Hepatocyte (in vitro differentiated cells): ENCODE data around the gene ACO2. TPM values are rescaled to one million over a fixed set of nuclear protein-coding genes. Genes with fewer than 3 reads are reported as not detected.
A peak's percentile ranks its signal among the peaks of the same experiment; 100 is the strongest.
"Not testable (repeated sequence)": the region's sequence is repeated elsewhere in the genome, so short reads cannot be mapped to it uniquely, and the experiment has no call there.

Experiments
- DNase-seq: peaks from one replicate; pipeline ENCODE4 v3.0.0-alpha.2; 2016; ENCODE audit warnings: low spot score
- H2AFZ ChIP-seq: fragments of 200-600 bp; sonication (generic); 2 replicates; pipeline ENCODE4 v1.6.0; 2016; ENCODE audit warnings: antibody characterized with exemption, mild to moderate bottlenecking
- H3K27ac ChIP-seq: fragments of 200-600 bp; sonication (generic); 2 replicates; pipeline ENCODE4 v1.5.1; 2016; ENCODE audit warnings: mild to moderate bottlenecking
- H3K27me3 ChIP-seq: fragments of 200-600 bp; sonication (generic); 2 replicates; pipeline ENCODE4 v1.6.1; 2016
- H3K36me3 ChIP-seq: fragments of 200-600 bp; sonication (generic); replicated peaks from 2 replicates; pipeline ENCODE4 v1.5.1; 2016; ENCODE audit warnings: low read depth; ENCODE audit not compliant: insufficient read depth
- H3K4me1 ChIP-seq: fragments of 200-600 bp; sonication (generic); 2 replicates; pipeline ENCODE4 v1.5.1; 2016; ENCODE audit warnings: mild to moderate bottlenecking, moderate library complexity; ENCODE audit not compliant: insufficient read depth
- H3K4me2 ChIP-seq: fragments of 200-600 bp; sonication (generic); 2 replicates; pipeline ENCODE4 v1.6.0; 2016
- H3K4me3 ChIP-seq: fragments of 200-600 bp; sonication (generic); 2 replicates; pipeline ENCODE4 v1.5.1; 2016; ENCODE audit warnings: mild to moderate bottlenecking
- H3K79me2 ChIP-seq: fragments of 200-600 bp; sonication (generic); 2 replicates; pipeline ENCODE4 v1.6.0; 2017; ENCODE audit warnings: mild to moderate bottlenecking
- H3K9me2 ChIP-seq: fragments of 200-600 bp; sonication (generic); replicated peaks from 2 replicates; pipeline ENCODE4 v1.6.0; 2017; ENCODE audit warnings: mild to moderate bottlenecking; ENCODE audit not compliant: insufficient read depth
- H3K9me3 ChIP-seq: fragments of 200-600 bp; sonication (generic); 2 replicates; pipeline ENCODE4 v1.5.1; 2016; ENCODE audit warnings: low read depth, mild to moderate bottlenecking
- H4K20me1 ChIP-seq: fragments of 200-600 bp; sonication (generic); 2 replicates; pipeline ENCODE4 v1.6.0; 2016; ENCODE audit warnings: mild to moderate bottlenecking; ENCODE audit not compliant: insufficient read depth, poor library complexity, severe bottlenecking
- CTCF ChIP-seq: fragments of 200-600 bp; sonication (generic); IDR thresholded peaks from 2 replicates; pipeline ENCODE4 v1.5.1; 2016; ENCODE audit warnings: antibody characterized with exemption, mild to moderate bottlenecking; ENCODE audit not compliant: poor library complexity
- EZH2 ChIP-seq: fragments of 200-600 bp; sonication (generic); IDR thresholded peaks from 2 replicates; pipeline ENCODE4 v1.6.1; 2016; ENCODE audit warnings: antibody characterized with exemption, mild to moderate bottlenecking, borderline replicate concordance
- EZH2phosphoT487 ChIP-seq: fragments of 200-600 bp; sonication (generic); IDR thresholded peaks from one replicate; pipeline ENCODE4 v1.6.1; 2018; ENCODE audit warnings: antibody characterized with exemption, mild to moderate bottlenecking, low read depth, moderate library complexity; ENCODE audit not compliant: unreplicated experiment, severe bottlenecking
- WGBS: methylation state at CpG from one replicate; pipeline ENCODE4 v1.1.6; 2016; ENCODE audit warnings: low lambda C conversion rate; ENCODE audit errors: missing lambda C conversion rate; 5-methylcytosine and 5-hydroxymethylcytosine counted together
- polyA plus RNA-seq: library from polyadenylated mRNA; unstranded; fragments of >200 nt; fragmentation: Nextera tagmentation; extraction: Ambion mirVana; gene quantifications from 2 replicates; pipeline ENCODE4 v1.2.1, GENCODE V29; 2016
- total RNA-seq: library from RNA; depleted of rRNA; stranded (reverse); fragments of >200 nt; gene quantifications from 2 replicates; pipeline ENCODE4 v1.2.3, GENCODE V29; 2014

The ACO2 gene
- total and polyA plus RNA-seq, 2 experiments from 2014 or later, result 129 to 196 TPM

GRCh38 chr22:41448189-41448808, 20.6 kb upstream of the ACO2 start:
- H2AFZ ChIP-seq, result peak overlapping the region; percentile 59
- 2% methylated on average over 21 of the region's 28 CpGs for WGBS
- peak overlapping the region; percentile 98 for H3K27ac ChIP-seq

GRCh38 chr22:41458161-41458728, 10.7 kb upstream of the ACO2 start:
- Histone ChIP-seq H3K79me2 (peaks cover 3% of the 10 kb centered on the region), H3K27ac (no peak overlapping the region), H3K4me3 (no peak overlapping the region), H3K4me1 (no peaks in the 10 kb centered on the region), H4K20me1 (no peaks in the 10 kb centered on the region), H3K27me3 (no peaks in the 10 kb centered on the region), H3K9me3 (no peaks in the 10 kb centered on the region), H2AFZ (no peak overlapping the region), H3K9me2 (no peaks in the 10 kb centered on the region), H3K36me3 (no peaks in the 10 kb centered on the region), H3K4me2 (no peak overlapping the region)
- DNase-seq, result no peak
- TF ChIP-seq EZH2phosphoT487, result no peak
- TF ChIP-seq CTCF, result no peak
- no peak for TF ChIP-seq EZH2
- 91% methylated on average over 7 of the region's 7 CpGs for WGBS

More at GRCh38 chr22:41448189-41448808, 20.6 kb upstream of the ACO2 start:
- H3K27me3 ChIP-seq, result no peaks in the 10 kb centered on the region
- H3K36me3 ChIP-seq, result no peaks in the 10 kb centered on the region
- H3K4me3 ChIP-seq, result peak overlapping the region; percentile 43
- TF ChIP-seq EZH2phosphoT487 (no peak), CTCF (no peak), EZH2 (no peak)
- no peaks in the 10 kb centered on the region for H3K9me3 ChIP-seq
- peak overlapping the region; percentile 97 for H3K4me2 ChIP-seq
- H3K79me2 ChIP-seq, result peaks cover 31% of the 10 kb centered on the region
- peaks cover 3% of the 10 kb centered on the region for H3K4me1 ChIP-seq
- H4K20me1 ChIP-seq, result peaks cover 9% of the 10 kb centered on the region
- H3K9me2 ChIP-seq, result no peaks in the 10 kb centered on the region
- DNase-seq, result peak; percentile 97

DNA sequence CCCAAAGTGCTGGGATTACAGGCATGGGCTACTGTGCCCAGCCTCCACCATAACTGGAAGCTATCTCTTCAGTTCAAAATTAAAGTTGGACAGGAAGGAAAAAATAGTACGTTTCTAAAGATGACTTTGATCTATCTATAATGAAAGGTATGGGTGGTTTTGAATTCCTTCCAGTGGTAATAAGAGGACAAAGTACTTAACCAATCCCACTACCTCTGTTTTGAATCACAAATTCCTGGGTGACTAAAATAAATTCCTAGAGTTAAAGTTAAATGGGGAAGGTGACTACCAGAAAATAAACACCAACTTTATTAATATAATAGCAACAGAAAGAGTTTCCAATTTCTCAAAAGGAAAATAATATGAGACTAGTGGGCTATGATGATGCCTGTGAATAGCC, 9.5 kb upstream of the ACO2 start:
- Histone ChIP-seq H3K27ac (no peak overlapping the region), H3K4me3 (no peak overlapping the region)
- TF ChIP-seq EZH2phosphoT487, result no peak
- no peak for TF ChIP-seq EZH2
- no peak for TF ChIP-seq CTCF

GRCh38 chr22:41460071-41460470, 8.8 kb upstream of the ACO2 start:
- not testable (repeated sequence) for H4K20me1 ChIP-seq, H3K4me2 ChIP-seq, H3K9me2 ChIP-seq, H3K4me3 ChIP-seq, H3K4me1 ChIP-seq, H3K27ac ChIP-seq, H3K9me3 ChIP-seq, DNase-seq, H3K36me3 ChIP-seq, H2AFZ ChIP-seq, H3K27me3 ChIP-seq
- WGBS, result 98% methylated on average over 5 of the region's 5 CpGs
- peaks cover 17% of the 10 kb centered on the region for H3K79me2 ChIP-seq

More for the DNA sequence above, 9.5 kb upstream of the ACO2 start:
- no peaks in the 10 kb centered on the region for H3K9me3 ChIP-seq
- no peaks in the 10 kb centered on the region for H3K9me2 ChIP-seq
- H4K20me1 ChIP-seq, result no peaks in the 10 kb centered on the region
- H3K79me2 ChIP-seq, result peaks cover 11% of the 10 kb centered on the region
- 91% methylated on average over 1 of the region's 1 CpG for whole genome bisulfite sequencing
- H2AFZ ChIP-seq, result no peak overlapping the region
- no peaks in the 10 kb centered on the region for H3K27me3 ChIP-seq
- H3K36me3 ChIP-seq, result peaks cover 1% of the 10 kb centered on the region
- no peaks in the 10 kb centered on the region for H3K4me1 ChIP-seq
- DNase-seq, result no peak
- H3K4me2 ChIP-seq, result no peak overlapping the region
